Astrocyte (in vitro differentiated cells and primary cell): ENCODE results near the gene MECP2. TPM values are rescaled to one million over a fixed set of nuclear protein-coding genes. Genes with fewer than 3 reads are reported as not detected.

Source experiments
- DNase-seq: peaks from one replicate; pipeline ENCODE4 v3.0.0-alpha.2; 2010; ENCODE audit warnings: low read depth
- FAIRE-seq: peaks from 2 replicates; lab custom pipeline; 2011; peaks lifted over from hg19 to GRCh38; lab: Jason Lieb, UNC
- H2AFZ ChIP-seq: 2 replicates; pipeline ENCODE4 v1.6.0; 2012; ENCODE audit warnings: low read depth, low read length, inconsistent platforms
- H3K27ac ChIP-seq: 2 replicates; pipeline ENCODE4 v1.5.1; 2011; ENCODE audit warnings: low read depth, low read length, inconsistent platforms
- H3K27me3 ChIP-seq: 2 replicates; pipeline ENCODE4 v1.6.0; 2011; ENCODE audit warnings: low read length, inconsistent platforms; ENCODE audit not compliant: insufficient read depth
- H3K36me3 ChIP-seq: 2 replicates; pipeline ENCODE4 v1.5.1; 2011; ENCODE audit warnings: low read length, inconsistent platforms; ENCODE audit not compliant: insufficient read depth
- H3K4me1 ChIP-seq: 2 replicates; pipeline ENCODE4 v1.5.1; 2011; ENCODE audit warnings: low read length, inconsistent platforms; ENCODE audit not compliant: insufficient read depth
- H3K4me2 ChIP-seq: 2 replicates; pipeline ENCODE4 v1.6.0; 2012; ENCODE audit warnings: low read length, inconsistent platforms
- H3K4me3 ChIP-seq: 2 replicates; pipeline ENCODE4 v1.5.1; 2011; ENCODE audit warnings: low read depth, mild to moderate bottlenecking, low read length, inconsistent platforms; ENCODE audit not compliant: insufficient read depth
- H3K79me2 ChIP-seq: 2 replicates; pipeline ENCODE4 v1.6.0; 2012; ENCODE audit warnings: mild to moderate bottlenecking, low read length, inconsistent platforms; ENCODE audit not compliant: insufficient read depth
- H3K9ac ChIP-seq: 2 replicates; pipeline ENCODE4 v1.6.0; 2012; ENCODE audit warnings: mild to moderate bottlenecking, low read length, inconsistent platforms
- H3K9me3 ChIP-seq: 2 replicates; pipeline ENCODE4 v1.5.1; 2012; ENCODE audit warnings: low read depth, mild to moderate bottlenecking, low read length, inconsistent platforms; ENCODE audit not compliant: insufficient read depth
- H4K20me1 ChIP-seq: 2 replicates; pipeline ENCODE4 v1.6.0; 2012; ENCODE audit warnings: low read length, inconsistent platforms; ENCODE audit not compliant: insufficient read depth
- H3K27ac Mint-ChIP-seq: one replicate; pipeline ENCODE4 v1.8.0; 2021; ENCODE audit warnings: mild to moderate bottlenecking, mixed read lengths; ENCODE audit not compliant: unreplicated experiment
- H3K27me3 Mint-ChIP-seq: one replicate; pipeline ENCODE4 v1.8.0; 2021; ENCODE audit warnings: low read depth, mixed read lengths; ENCODE audit not compliant: unreplicated experiment
- H3K36me3 Mint-ChIP-seq: one replicate; pipeline ENCODE4 v1.8.0; 2021; ENCODE audit warnings: low read depth, mixed read lengths; ENCODE audit not compliant: unreplicated experiment
- H3K4me1 Mint-ChIP-seq: one replicate; pipeline ENCODE4 v1.8.0; 2021; ENCODE audit warnings: low read depth, mixed read lengths; ENCODE audit not compliant: unreplicated experiment
- H3K4me3 Mint-ChIP-seq: one replicate; pipeline ENCODE4 v1.8.0; 2021; ENCODE audit warnings: mild to moderate bottlenecking, moderate library complexity, mixed read lengths; ENCODE audit not compliant: unreplicated experiment
- H3K9me3 Mint-ChIP-seq: one replicate; pipeline ENCODE4 v1.8.0; 2021; ENCODE audit warnings: mild to moderate bottlenecking, mixed read lengths; ENCODE audit not compliant: unreplicated experiment
- CTCF ChIP-seq: IDR thresholded peaks from 2 replicates; pipeline ENCODE4 v1.5.1; 2011; ENCODE audit warnings: low read depth, mild to moderate bottlenecking, inconsistent platforms, low read length, moderate library complexity; ENCODE audit not compliant: insufficient read depth
- EZH2 ChIP-seq: IDR thresholded peaks from 2 replicates; pipeline ENCODE4 v1.6.1; 2012; ENCODE audit warnings: mild to moderate bottlenecking, low read length, inconsistent platforms; ENCODE audit not compliant: insufficient read depth
- total RNA-seq: library from RNA; stranded (reverse); gene quantifications from 2 replicates; pipeline ENCODE4 v1.2.1, GENCODE V29; 2021

Gene MECP2
- total RNA-seq, 1 donor from 2014 or later, result 36.2 TPM

DNA sequence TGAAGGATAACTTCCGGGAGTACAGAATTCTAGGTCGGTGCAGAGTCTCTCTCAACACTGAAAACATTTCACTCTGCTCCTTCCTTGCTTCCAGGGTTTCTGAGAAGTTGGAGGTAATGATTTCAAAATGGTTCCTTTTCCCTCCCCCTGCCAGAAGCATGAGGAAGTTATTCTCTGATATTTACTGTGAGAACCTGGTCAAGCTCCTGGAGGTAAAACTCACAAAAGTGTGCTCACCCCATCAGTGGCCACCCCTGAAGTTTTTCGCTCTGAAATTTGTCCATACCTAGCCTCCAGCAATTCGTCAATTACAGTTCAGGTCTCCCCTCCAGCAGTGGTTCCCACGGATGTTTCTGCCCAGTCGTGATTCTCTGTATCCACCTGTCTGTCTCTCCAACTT lies 16.2 kb upstream of the MECP2 start:
- Histone ChIP-seq H3K36me3 (no peaks in the 10 kb centered on the region), H3K4me1 (no peaks in the 10 kb centered on the region), H2AFZ (no peak overlapping the region), H3K4me3 (no peak overlapping the region), H3K9ac (no peak overlapping the region), H3K79me2 (no peaks in the 10 kb centered on the region), H3K27ac (no peak overlapping the region), H4K20me1 (no peaks in the 10 kb centered on the region), H3K4me2 (no peak overlapping the region), H3K9me3 (no peaks in the 10 kb centered on the region), H3K27me3 (no peaks in the 10 kb centered on the region)
- Mint-ChIP-seq H3K36me3 (no peaks in the 10 kb centered on the region), H3K27ac (no peak overlapping the region), H3K9me3 (no peaks in the 10 kb centered on the region), H3K4me1 (no peaks in the 10 kb centered on the region), H3K27me3 (peaks cover 15% of the 10 kb centered on the region), H3K4me3 (no peak overlapping the region)
- no peak for FAIRE-seq
- TF ChIP-seq EZH2, result no peak
- TF ChIP-seq CTCF, result no peak
- no peak for DNase-seq

DNA sequence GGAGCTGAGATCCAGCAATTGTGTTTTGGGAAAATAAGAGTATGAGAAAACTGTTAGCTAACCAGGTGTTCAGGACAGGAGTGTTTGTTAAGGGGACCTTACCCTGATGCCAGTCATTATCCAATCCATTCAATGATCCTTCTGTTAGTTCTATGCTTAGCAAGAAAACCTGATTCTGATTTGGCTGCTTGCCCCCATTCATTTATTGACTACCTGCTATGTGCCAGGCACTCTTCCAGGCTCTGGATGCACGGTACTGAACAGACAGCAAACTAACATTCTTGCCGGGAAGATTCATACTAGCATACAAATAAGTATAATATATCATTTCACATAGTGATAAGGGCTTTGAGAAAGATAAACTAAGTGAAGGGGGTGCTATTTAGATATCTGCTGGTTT lies 1.0 kb upstream of the MECP2 start:
- no peaks in the 10 kb centered on the region for H3K27me3 ChIP-seq
- no peak for FAIRE-seq
- Mint-ChIP-seq H3K27me3 (peaks cover 2% of the 10 kb centered on the region), H3K27ac (peak overlapping the region; percentile 47), H3K9me3 (no peaks in the 10 kb centered on the region), H3K4me1 (peaks cover 9% of the 10 kb centered on the region), H3K4me3 (no peak overlapping the region), H3K36me3 (no peaks in the 10 kb centered on the region)
- DNase-seq, result no peak
- peak overlapping the region; percentile 85 for H3K4me2 ChIP-seq
- H3K4me3 ChIP-seq, result no peak overlapping the region
- H3K4me1 ChIP-seq, result peaks cover 19% of the 10 kb centered on the region
- H3K36me3 ChIP-seq, result no peaks in the 10 kb centered on the region
- TF ChIP-seq CTCF (no peak), EZH2 (no peak)
- no peak overlapping the region for H3K9ac ChIP-seq
- peaks cover 33% of the 10 kb centered on the region for H3K79me2 ChIP-seq
- H3K9me3 ChIP-seq, result no peaks in the 10 kb centered on the region
- peaks cover 32% of the 10 kb centered on the region for H4K20me1 ChIP-seq
- H3K27ac ChIP-seq, result no peak overlapping the region
- no peak overlapping the region for H2AFZ ChIP-seq

GRCh38 chrX:154097003-154097588 lies 421 bp downstream of the MECP2 start:
- H3K4me3 ChIP-seq, result peak overlapping the region; percentile 67
- Mint-ChIP-seq H3K27ac (no peak overlapping the region), H3K4me1 (peaks cover 19% of the 10 kb centered on the region), H3K36me3 (no peaks in the 10 kb centered on the region), H3K27me3 (peaks cover 2% of the 10 kb centered on the region), H3K4me3 (peak overlapping the region; percentile 94), H3K9me3 (no peaks in the 10 kb centered on the region)
- H3K79me2 ChIP-seq, result peaks cover 46% of the 10 kb centered on the region
- DNase-seq (peak; percentile 27), FAIRE-seq (no peak)
- peaks cover 19% of the 10 kb centered on the region for H3K4me1 ChIP-seq
- H2AFZ ChIP-seq, result no peak overlapping the region
- peak overlapping the region; percentile 87 for H3K9ac ChIP-seq
- H4K20me1 ChIP-seq, result peaks cover 45% of the 10 kb centered on the region
- no peaks in the 10 kb centered on the region for H3K9me3 ChIP-seq
- peak overlapping the region; percentile 71 for H3K27ac ChIP-seq
- TF ChIP-seq CTCF (no peak), EZH2 (no peak)
- peak overlapping the region; percentile 96 for H3K4me2 ChIP-seq
- no peaks in the 10 kb centered on the region for H3K36me3 ChIP-seq
- H3K27me3 ChIP-seq, result no peaks in the 10 kb centered on the region
